Natural killer cell (primary cell): ENCODE results near the gene CEP128. TPM values are rescaled to one million over a fixed set of nuclear protein-coding genes. Genes with fewer than 3 reads are reported as not detected.

ENCODE experiments used
- ATAC-seq, 3 donors: fragments of 150-1000 bp in 2 of 3; fragments of 200-7000 bp in 1 of 3; cut with Tn5 transposase; 1 replicate in 1 of 3; 2 replicates in 2 of 3; pipeline ENCODE4 v1.10.0; 2021; ENCODE audit warnings: mild to moderate bottlenecking in 2 of 3, moderate library complexity in 2 of 3
- DNase-seq, 2 donors: peaks; one replicate each; pipeline versions ENCODE4 v3.0.0 to v3.0.0-alpha.2; 2013 to 2021; ENCODE audit warnings: mixed read lengths in 1 of 2
- H3K27ac ChIP-seq: one replicate; pipeline ENCODE4 v1.5.1; 2013; ENCODE audit warnings: mild to moderate bottlenecking, low read length
- H3K27me3 ChIP-seq: one replicate; pipeline ENCODE4 v1.6.1; 2013; ENCODE audit warnings: low read length; ENCODE audit not compliant: control insufficient read depth, insufficient read depth
- H3K36me3 ChIP-seq: one replicate; pipeline ENCODE4 v1.6.1; 2013; ENCODE audit warnings: low read length; ENCODE audit not compliant: control insufficient read depth, insufficient read depth
- H3K4me1 ChIP-seq: one replicate; pipeline ENCODE4 v1.6.1; 2013; ENCODE audit warnings: low read length; ENCODE audit not compliant: control insufficient read depth, insufficient read depth
- H3K4me3 ChIP-seq: one replicate; pipeline ENCODE4 v1.5.1; 2013; ENCODE audit warnings: low read length
- H3K9me3 ChIP-seq: one replicate; pipeline ENCODE4 v1.6.1; 2013; ENCODE audit warnings: low read length; ENCODE audit not compliant: control insufficient read depth, insufficient read depth
- H3K27ac Mint-ChIP-seq, 2 donors: one replicate each; pipeline ENCODE4 v1.8.0; 2022; ENCODE audit warnings: mild to moderate bottlenecking in 2 of 2, mixed read lengths in 2 of 2, moderate library complexity in 1 of 2
- H3K27me3 Mint-ChIP-seq, 2 donors: one replicate each; pipeline ENCODE4 v1.8.0; 2022; ENCODE audit warnings: low read depth in 2 of 2, mixed read lengths in 2 of 2
- H3K36me3 Mint-ChIP-seq: one replicate; pipeline ENCODE4 v1.8.0; 2022; ENCODE audit warnings: mixed read lengths
- H3K4me1 Mint-ChIP-seq, 2 donors: one replicate each; pipeline ENCODE4 v1.8.0; 2022; ENCODE audit warnings: mixed read lengths in 2 of 2
- H3K4me3 Mint-ChIP-seq: one replicate; pipeline ENCODE4 v1.8.0; 2022; ENCODE audit warnings: mild to moderate bottlenecking, moderate library complexity, mixed read lengths
- H3K9me3 Mint-ChIP-seq, 2 donors: one replicate each; pipeline ENCODE4 v1.8.0; 2022; ENCODE audit warnings: mixed read lengths in 2 of 2
- CTCF ChIP-seq: fragments of 200-600 bp; IDR thresholded peaks from one replicate; pipeline ENCODE4 v1.8.0; 2022; ENCODE audit warnings: antibody characterized with exemption
- WGBS: methylation state at CpG from one replicate; pipeline ENCODE4 v1.1.7; 2013; ENCODE audit warnings: missing lambda C conversion rate; ENCODE audit not compliant: insufficient coverage; 5-methylcytosine and 5-hydroxymethylcytosine counted together
- intact Hi-C: fragments of 100-400 bp; cut with micrococcal nuclease; formaldehyde crosslinking; loops from one replicate; pipeline ENCODE4 v1.14.2; 2022
- total RNA-seq, 4 donors: library from RNA; stranded (reverse); fragments of 120-200 nt in 1 of 4; gene quantifications; one replicate each; pipeline versions ENCODE4 v1.2.3 to v1.2.4, GENCODE V29; 2013 to 2022

The CEP128 gene
- total RNA-seq, 3 donors from 2014 or later (not counting 1 experiment from before 2014, with no cell fraction given), result 14.4 to 16.7 (median 15.6) TPM

GRCh38 chr14:80586131-80586530 lies 355.4 kb downstream of the CEP128 start:
- Mint-ChIP-seq H3K4me3 (no peak overlapping the region), H3K36me3 (peaks cover 20% of the 10 kb centered on the region), H3K4me1 (peaks cover 0 to 5% of the 10 kb centered on the region in 2 donors), H3K27me3 (no peaks in the 10 kb centered on the region), H3K27ac (no peak overlapping the region), H3K9me3 (peaks cover 6 to 18% of the 10 kb centered on the region in 2 donors)
- no peaks in the 10 kb centered on the region for H3K27me3 ChIP-seq
- no peaks in the 10 kb centered on the region for H3K4me1 ChIP-seq
- H3K36me3 ChIP-seq, result no peaks in the 10 kb centered on the region
- DNase-seq (no peak), ATAC-seq (no peak)
- TF ChIP-seq CTCF, result no peak
- intact Hi-C loops, result no loop called here
- no peak overlapping the region for H3K4me3 ChIP-seq
- 100% methylated on average over 1 of the region's 1 CpG for WGBS
- H3K27ac ChIP-seq, result no peak overlapping the region
- H3K9me3 ChIP-seq, result no peaks in the 10 kb centered on the region

GRCh38 chr14:80585506-80585835 lies 356.1 kb downstream of the CEP128 start:
- Histone ChIP-seq H3K36me3 (no peaks in the 10 kb centered on the region), H3K4me3 (no peak overlapping the region), H3K9me3 (no peaks in the 10 kb centered on the region), H3K27ac (no peak overlapping the region), H3K27me3 (no peaks in the 10 kb centered on the region), H3K4me1 (no peaks in the 10 kb centered on the region)
- H3K9me3 Mint-ChIP-seq, result peaks cover 6 to 13% of the 10 kb centered on the region in 2 donors
- DNase-seq, result no peak
- H3K36me3 Mint-ChIP-seq, result peaks cover 14% of the 10 kb centered on the region
- TF ChIP-seq CTCF, result no peak
- intact Hi-C loops, result no loop called here
- WGBS, result 80% methylated on average over 1 of the region's 1 CpG
- no peak overlapping the region for H3K27ac Mint-ChIP-seq
- peaks cover 0 to 5% of the 10 kb centered on the region in 2 donors for H3K4me1 Mint-ChIP-seq
- no peak overlapping the region for H3K4me3 Mint-ChIP-seq
- no peak for ATAC-seq
- H3K27me3 Mint-ChIP-seq, result no peaks in the 10 kb centered on the region

GRCh38 chr14:80584744-80585505 lies 356.6 kb downstream of the CEP128 start:
- ATAC-seq, result no peak
- no peak for DNase-seq
- Mint-ChIP-seq H3K9me3 (peaks cover 6 to 7% of the 10 kb centered on the region in 2 donors), H3K36me3 (peaks cover 8% of the 10 kb centered on the region), H3K4me1 (peaks cover 0 to 5% of the 10 kb centered on the region in 2 donors), H3K27ac (no peak overlapping the region), H3K27me3 (no peaks in the 10 kb centered on the region), H3K4me3 (no peak overlapping the region)
- 100% methylated on average over 2 of the region's 2 CpGs for WGBS
- Histone ChIP-seq H3K4me1 (no peaks in the 10 kb centered on the region), H3K27me3 (no peaks in the 10 kb centered on the region), H3K9me3 (no peaks in the 10 kb centered on the region), H3K36me3 (no peaks in the 10 kb centered on the region), H3K27ac (no peak overlapping the region), H3K4me3 (no peak overlapping the region)
- no peak for TF ChIP-seq CTCF
- intact Hi-C loops, result no loop called here

GRCh38 chr14:80577599-80577998 lies 363.9 kb downstream of the CEP128 start:
- Histone ChIP-seq H3K36me3 (no peaks in the 10 kb centered on the region), H3K4me3 (no peak overlapping the region), H3K9me3 (no peaks in the 10 kb centered on the region), H3K4me1 (no peaks in the 10 kb centered on the region), H3K27me3 (no peaks in the 10 kb centered on the region), H3K27ac (no peak overlapping the region)
- TF ChIP-seq CTCF, result no peak
- peaks cover 0 to 4% of the 10 kb centered on the region in 2 donors for H3K9me3 Mint-ChIP-seq
- H3K4me3 Mint-ChIP-seq, result no peak overlapping the region
- WGBS, result 96% methylated on average over 4 of the region's 4 CpGs
- H3K4me1 Mint-ChIP-seq, result peaks cover 0 to 5% of the 10 kb centered on the region in 2 donors
- intact Hi-C loops, result no loop called here
- H3K36me3 Mint-ChIP-seq, result no peaks in the 10 kb centered on the region
- DNase-seq, result no peak
- no peaks in the 10 kb centered on the region for H3K27me3 Mint-ChIP-seq
- no peak overlapping the region for H3K27ac Mint-ChIP-seq
- ATAC-seq, result no peak
